Measurements from ENCODE around the gene ADNP2.
A peak's percentile ranks its signal among the peaks of the same experiment; 100 is the strongest.

Gene ADNP2

DNA sequence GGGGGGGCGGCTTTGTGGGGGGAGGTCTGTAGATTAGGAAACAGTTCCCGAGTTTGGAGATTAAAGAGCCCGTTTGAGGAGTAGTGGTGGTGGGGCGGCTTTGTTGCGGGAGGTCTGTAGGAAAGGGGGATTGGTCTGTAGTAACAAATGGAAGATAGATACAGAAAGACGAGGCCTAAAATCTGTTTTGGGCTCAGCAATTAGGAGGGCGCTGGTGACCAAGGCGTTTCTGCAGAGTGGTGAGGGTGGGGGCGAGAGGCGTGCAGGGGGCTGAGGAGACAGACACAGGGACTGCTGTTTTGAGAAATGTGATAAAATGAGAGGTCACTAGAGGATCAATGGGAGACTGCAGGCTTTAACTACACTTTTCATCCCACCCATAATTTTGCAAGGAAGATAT lies 1.6 kb upstream of the ADNP2 start:
- TF ChIP-seq CTCF (conservative IDR thresholded peaks at IDR 0.05) = no peak

GRCh38 chr18:80108121-80108536 lies 933 bp upstream of the ADNP2 start:
- no peak for TF ChIP-seq CTCF (conservative IDR thresholded peaks at IDR 0.05)
- no peak overlapping the region for H3K27ac ChIP-seq

More for the DNA sequence above, 1.6 kb upstream of the ADNP2 start:
- no peak overlapping the region for H3K27ac ChIP-seq

GRCh38 chr18:80109676-80110078 lies 615 bp downstream of the ADNP2 start:
- TF ChIP-seq CTCF (conservative IDR thresholded peaks at IDR 0.05) = no peak
- H3K27ac ChIP-seq = peak overlapping the region; percentile 70

DNA sequence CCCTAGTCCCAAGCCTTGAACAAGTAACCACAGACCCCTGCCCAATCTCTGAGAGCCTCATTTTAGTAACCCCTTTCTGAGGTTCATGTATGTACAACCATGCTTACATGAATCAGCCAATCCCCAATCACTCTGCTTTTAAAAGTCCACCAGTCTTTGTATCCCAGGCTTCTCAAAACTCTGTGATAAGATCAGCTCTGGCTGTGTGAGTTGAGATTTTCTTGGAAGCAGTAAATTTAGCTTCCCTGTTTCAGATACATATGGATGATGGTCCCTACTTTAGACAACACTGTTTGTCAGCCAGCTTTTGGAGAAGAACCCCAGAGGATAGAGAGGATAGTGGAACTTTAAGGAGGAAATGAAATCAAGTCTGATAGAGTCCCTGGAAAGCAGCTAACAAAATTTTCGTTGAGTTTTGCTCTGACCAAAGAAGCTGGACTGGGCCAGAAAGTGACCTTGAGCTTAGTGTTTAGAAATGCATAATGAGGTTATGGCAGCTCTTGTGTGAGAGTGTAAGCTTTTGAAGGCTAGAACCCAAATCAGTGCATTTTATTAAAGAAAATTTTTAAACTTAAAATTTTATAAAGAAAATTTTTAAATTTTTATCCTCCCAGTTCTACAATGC lies 3.7 kb downstream of the ADNP2 start:
- H3K27ac ChIP-seq = no peak overlapping the region

DNA sequence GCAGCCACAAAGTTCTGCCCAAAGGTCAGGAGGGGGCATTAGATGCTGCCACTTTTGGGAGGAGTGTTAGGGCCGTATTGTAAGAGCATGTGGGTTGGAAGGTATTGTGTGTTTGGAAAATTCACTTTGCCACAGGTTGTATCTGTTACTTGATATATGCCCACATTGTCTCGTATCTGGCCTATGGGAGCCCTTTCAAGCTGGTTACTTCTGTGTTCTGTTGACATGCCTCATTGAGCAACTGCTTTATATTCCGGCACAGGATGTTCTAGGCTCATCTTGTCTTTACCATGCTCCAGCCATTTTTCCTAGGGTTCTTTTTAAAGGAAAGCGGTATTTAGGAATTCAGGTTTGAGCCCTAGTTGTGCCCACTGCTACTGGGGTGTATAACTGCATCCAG lies 6.0 kb downstream of the ADNP2 start:
- H3K27ac ChIP-seq = no peak overlapping the region
- TF ChIP-seq CTCF (conservative IDR thresholded peaks at IDR 0.05) = no peak

More for the DNA sequence above, 3.7 kb downstream of the ADNP2 start:
- no peak for TF ChIP-seq CTCF (conservative IDR thresholded peaks at IDR 0.05)

DNA sequence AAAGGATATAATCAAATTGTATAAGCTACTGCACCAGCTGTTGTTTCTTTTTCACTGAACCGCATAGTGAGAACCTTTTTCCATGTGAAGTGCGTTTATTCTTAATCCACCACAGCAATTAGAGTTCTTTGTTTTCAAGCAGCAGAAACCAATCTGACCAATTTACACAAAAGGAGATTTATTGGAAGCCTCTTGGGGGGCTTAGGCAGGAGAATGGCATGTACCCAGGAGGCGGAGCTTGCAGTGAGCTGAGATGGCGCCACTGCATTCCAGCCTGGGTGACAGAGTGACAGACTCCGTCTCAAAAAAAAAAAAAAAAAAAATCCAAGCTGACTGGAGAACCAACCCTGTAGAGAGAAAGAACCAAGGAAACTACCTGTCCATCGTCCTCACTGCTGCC lies 10.0 kb downstream of the ADNP2 start:
- no peak for TF ChIP-seq CTCF (conservative IDR thresholded peaks at IDR 0.05)
- no peak overlapping the region for H3K27ac ChIP-seq

DNA sequence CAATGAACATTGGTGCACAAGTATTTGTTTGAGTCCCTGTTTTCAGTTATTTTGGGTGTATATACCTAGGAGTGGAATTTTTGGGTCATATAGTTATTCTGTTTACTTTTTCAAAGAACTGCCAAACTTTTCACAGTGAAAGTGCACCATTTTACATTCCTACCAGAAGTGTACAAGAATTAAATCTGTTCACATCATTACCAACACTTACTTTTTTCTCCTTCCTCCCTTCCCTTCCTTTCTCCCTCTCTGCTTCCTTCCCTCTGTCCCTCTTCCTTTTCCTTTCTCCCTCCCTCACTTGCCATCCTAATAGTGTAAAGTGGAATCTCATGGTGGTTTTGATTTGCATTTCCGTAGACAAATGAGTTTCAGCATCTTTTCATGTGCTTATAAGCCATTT lies 11.9 kb downstream of the ADNP2 start:
- no peak overlapping the region for H3K27ac ChIP-seq
- no peak for TF ChIP-seq CTCF (conservative IDR thresholded peaks at IDR 0.05)

Data from VCaP (cell line).